GM19328 (cell line): ENCODE results near the gene IGF1R.
"Not testable (repeated sequence)": the region's sequence is repeated elsewhere in the genome, so short reads cannot be mapped to it uniquely, and the experiment has no call there.

Experiments
- ATAC-seq: cut with Tn5 transposase; IDR thresholded peaks from one replicate; pipeline ENCODE4 v1.9.1; 2021; ENCODE audit warnings: mild to moderate bottlenecking, moderate library complexity; ENCODE audit not compliant: unreplicated experiment

The IGF1R gene

DNA sequence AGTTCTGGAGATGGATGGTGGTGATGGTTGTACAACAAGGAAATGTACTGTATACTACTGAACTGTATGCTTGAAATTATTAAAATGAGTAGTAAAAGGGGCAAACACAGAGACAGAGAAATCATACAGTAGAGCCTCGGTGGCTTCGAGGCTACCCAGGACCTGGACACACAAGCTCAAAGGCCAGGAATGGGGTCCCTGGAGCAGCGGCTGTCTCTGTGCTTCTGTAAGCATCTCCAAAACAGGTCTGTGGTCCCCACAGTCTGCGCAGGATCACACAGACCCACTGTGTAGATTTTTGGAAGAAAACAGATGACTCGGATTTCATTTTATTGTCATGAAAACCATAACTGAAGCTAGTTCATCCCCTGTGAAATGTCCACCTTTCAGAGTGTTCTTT, 319.6 kb downstream of the IGF1R start:
- ATAC-seq: no peak

DNA sequence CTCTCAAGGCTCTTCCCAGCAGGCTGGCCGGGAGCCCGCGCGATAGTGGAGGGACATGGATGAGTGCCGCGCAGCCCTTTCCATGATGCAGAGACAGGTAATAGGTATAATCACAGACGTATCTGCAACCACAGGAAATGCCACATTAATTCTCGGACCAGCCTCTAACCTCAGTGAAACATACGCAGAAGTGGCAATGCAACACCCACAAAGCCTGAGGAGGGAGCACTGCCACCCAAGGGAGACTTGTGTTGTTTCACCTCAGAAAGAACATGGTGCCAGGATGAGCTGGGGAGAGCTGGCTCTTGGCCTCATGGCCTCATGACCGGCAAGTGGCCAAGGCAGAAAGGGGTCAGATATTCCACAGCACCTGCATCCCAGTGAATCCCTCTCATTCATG, 320.2 kb downstream of the IGF1R start:
- no peak for ATAC-seq

DNA sequence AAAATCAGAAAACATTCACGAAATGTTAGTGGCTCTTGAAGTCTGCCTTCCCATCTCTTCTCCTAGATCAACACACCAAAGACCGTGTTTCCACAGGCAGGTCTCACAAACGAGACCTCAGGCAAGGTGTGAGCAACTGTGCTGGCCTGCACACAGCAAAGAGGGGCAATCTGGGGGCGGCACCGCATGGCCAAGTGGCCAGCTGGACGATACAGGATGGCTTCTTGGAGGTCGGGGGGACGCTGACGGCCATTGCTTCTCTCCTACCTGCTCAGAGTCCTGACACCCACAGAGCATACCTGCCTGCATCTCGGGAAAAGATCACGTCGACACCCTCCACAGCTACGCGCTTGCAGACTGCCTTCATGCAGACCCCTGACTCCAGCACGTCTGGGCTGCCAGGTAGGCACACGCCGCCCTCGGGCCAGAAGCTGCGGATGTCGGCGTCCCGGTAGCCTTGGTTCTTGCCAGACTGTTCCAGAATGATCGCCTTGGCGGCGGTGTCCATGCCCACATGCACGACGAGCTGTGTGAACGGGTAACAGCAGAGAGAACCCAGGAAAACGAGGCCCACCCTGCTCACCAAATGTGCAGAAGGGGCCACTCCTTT, 320.9 kb downstream of the IGF1R start:
- no peak for ATAC-seq

DNA sequence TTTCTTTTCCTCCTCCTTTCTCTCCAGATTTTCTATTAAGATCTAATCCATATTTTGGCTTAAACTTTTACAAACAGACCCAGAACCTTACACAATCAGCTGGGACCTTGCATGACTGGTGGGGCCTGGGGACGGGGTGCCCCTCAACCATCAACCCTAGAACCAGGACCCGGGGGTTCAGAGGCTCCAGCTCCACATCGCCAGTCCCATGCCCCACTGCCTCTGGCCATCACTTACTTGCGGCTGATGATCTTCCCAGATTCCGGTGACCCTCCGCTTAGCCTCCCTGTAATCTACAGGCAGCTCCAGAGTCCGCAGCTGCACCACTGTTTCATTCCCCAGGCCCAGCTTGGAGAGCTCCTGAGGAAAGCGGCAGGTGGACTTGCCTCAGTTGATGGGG, 322.5 kb downstream of the IGF1R start:
- no peak for ATAC-seq

DNA sequence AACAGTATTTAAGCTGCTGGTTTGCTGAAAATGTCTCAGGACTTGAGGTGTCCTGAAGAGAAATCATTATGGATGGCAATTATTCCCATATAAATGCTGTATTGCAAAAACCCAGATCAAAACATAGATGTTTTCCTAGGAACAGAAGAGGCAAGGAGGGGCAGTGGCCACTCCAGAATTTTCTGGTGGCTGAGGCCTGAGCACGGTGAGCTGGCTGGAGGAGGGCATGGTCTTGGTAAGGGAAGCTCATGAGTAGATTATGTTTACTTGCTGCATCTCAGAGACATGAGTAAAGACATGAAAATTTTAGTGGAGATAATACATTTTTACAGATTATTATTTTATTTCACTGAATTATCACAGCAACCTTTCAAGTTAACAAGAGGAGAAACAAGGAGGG, 328.2 kb downstream of the IGF1R start:
- ATAC-seq: no peak

DNA sequence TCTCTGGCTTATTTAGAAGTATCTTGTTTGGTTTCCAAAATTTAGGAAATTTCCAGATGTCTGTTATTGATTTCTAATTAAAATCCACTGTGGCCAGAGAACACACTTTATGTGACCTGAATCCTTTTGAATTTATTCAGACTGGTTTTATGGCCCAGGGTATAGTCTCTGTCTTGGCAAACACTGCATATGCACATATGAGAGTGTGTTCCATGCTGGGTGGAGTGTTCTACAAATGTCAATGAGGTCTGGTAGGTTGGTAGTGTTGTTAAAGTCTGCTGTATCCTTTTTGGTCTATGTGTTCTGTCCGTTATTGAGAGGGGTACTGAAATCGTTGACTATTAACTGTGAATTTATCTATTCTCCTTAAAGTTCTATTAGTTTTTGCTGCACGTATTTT, 329.1 kb downstream of the IGF1R start:
- ATAC-seq: no peak

DNA sequence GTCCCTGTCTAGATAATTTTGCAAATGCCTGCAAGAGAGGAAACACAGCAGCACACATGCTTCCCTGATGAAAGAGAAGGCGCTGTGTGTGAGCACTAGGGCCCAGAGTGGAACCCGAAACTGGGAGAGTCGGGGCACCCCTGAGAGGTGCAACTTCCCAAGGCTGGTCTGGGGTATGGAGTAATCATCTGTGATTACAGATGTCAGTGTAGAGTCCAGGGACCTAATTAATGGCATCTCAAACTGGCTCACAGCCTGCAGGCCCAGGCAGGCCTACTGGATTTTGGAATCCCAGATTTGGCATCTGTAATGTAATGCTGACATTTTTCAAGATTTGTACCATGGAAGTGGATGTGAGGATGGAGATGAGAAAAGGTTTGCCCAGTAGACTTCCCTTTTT, 329.8 kb downstream of the IGF1R start:
- ATAC-seq: no peak

DNA sequence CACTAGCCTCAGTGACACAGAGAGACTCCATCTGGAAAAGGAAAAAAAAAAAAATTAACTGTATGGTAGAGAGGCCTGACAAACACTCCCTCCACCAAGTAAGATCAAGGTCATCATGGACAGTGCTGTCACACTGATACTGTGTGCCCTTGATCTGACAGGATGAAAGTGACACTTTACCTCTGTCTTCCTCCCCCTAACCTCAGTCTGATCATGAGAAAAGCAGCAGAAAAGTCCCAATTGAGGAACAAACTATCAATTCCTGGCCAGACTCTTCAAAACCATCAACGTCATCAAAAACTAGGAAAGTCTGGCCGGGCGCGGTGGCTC, 332.5 kb downstream of the IGF1R start:
- no peak for ATAC-seq

DNA sequence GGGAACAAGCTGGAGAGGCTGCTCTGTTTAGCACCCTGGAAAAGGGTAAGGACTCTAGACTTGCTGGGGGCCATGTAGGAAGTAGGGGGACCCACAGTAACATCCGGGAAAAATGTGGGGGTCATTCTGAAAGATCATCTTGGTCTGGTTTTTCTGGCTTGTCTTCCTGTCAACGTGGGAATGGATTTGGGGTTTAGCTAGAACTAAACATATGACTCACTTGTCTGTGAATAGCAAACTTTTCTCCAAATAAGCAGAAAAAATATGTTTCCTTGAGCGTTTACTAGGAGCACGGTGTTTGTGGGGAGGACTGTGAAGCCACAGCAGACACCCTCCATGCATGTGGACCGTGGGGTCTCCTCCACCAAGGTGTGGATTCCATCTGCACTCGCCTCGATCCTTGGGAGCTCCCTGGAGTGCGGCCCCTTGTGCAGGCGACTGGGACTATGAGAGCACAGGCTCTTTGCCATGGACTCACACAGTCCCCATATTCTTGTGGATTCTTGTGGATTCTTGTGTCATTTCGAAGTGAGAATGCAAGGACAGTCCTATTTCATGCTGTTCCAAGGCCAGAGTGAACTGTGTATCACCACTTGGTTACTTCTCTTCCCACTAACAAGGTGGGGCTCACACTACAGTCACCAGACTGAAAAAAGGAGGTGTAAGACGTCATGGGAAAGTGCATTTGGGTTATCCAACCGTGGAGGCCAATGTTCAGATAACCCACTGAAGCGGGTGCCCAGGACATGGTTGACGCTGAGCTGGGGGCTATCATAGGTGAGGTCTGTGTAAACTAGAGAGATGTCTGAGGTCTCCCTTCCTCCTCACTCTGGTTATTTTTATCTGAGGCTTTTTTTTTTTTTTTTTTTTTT, 333.7 kb downstream of the IGF1R start:
- ATAC-seq: no peak

DNA sequence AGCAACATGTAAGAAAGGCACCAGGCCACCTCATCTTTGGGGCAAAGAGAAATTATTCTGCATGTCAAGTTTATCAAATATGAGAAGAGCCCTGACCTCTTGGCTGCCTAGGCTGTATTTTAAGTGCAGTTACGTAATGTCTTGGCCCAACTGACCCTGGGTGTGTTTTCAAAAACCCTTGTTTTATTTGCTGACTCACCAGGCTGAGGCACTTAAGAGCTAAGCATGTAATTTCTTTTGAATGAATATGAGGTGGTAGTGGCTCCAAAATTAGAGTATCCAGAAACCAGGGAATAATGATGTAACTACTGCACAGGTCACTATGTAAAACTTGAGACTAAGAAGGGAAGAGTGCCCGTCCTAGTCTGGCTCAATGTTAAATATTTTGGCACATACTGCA, 335.0 kb downstream of the IGF1R start:
- no peak for ATAC-seq

DNA sequence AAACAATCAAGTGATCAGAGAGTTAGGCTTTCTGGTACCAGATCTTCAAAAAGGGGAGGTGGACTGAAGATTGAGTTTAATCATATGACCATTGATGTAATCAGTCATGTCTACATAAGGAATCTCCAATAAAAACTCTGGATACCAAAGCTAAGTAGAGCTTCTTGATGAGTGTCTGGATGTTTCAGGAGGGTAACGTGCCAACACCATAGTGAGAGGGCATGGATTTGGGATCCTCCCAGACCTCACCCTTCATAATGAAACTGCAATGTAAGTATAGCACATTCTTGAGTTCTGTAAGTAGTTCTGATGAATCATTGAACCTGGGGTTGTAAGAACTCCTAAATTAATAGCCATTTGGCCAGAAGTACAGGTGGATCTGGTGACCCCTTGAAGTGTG, 337.9 kb downstream of the IGF1R start:
- ATAC-seq: no peak

DNA sequence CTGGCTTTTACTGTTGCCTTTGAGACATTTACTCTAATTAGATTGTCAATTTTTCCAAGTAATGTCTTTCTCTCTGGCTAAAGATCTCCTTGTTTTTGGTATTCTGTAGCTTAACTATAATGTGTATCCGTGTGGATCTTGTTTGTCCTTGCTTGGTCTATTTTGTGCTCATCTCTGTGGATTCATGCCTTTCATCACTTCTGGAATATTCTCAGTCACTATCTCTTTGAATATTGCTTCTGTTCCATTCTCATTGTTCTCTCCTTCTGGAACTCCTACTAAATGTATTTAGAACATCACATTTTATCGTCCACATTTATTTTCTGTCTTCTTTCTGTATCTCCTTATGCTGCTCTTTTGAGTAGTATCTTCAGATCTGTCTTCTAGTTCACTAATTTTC, 346.6 kb downstream of the IGF1R start:
- ATAC-seq: no peak

DNA sequence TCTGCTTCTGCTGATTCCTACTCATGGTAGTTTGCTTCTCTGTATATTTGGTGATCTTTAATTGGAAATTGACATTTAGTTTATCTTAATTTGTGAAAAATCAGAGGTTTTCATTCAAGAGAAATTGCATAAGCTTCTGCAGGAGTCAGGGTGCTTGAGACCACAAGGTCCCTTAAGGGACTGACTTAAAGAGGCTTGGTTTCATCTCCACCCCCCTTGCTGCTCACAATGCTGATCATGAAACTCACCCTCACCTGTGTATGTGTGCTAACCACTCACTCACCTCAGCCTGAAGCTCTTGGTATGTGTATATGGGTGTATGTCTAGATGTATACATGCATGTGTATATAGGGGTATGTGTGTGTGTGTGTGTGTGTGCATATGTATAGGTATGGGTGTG, 347.8 kb downstream of the IGF1R start:
- ATAC-seq: no peak

DNA sequence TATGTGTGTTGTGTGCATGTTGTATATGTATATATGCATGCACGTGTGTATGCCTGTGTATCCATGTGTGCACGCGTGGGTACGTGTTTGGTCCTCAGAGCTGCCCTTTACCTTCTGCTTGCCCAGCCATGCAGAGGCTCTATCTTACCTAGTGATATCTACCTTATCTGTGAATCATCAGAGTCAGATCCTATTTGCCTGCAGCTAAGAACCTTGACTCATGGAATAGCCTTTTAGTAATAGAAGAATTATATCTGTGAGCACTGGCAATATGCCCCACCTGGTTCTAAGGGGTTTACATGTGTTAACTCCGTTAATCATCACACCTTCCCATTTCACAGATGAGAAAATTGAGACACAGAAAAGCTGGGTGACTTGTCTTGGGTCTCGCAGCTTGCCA, 348.3 kb downstream of the IGF1R start:
- no peak for ATAC-seq

DNA sequence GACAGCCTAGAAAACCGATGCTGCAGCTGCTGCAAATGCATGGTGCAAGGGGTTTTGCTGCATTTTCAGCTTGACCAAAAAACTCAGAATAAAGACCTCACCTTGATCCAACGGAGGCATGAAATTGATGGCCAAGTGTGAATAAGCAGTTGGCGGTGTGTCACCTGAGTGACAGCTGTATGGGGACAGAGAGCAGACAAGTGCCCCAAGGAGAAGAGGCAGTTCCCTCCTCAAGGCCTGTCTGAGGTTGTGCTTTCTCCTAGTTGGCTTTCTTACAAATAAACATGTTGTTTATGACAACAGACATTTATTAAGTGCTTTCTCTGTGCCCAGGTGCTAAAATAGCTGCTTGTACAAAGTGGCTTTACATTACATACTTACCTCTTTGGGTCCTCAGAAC, 349.0 kb downstream of the IGF1R start:
- ATAC-seq: no peak

DNA sequence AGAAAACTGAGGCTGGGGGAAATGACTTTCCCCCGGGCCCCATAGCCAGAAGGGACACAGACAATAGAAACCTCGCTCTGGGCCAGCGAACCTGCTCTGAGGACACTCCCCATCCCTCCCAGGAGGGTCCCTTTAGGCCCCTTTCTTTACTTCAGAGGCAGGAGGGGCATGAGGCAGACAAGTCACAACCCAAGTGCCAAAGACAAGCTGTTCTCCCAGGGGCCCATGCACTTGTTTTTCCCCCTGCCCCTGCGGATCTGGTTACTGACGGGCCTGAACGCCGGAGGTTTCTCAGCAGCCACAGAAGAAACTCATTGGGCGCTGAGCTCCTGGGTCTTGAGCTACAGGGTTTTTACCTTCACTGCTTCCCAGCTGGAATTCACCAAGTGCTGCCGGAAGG, 349.4 kb downstream of the IGF1R start:
- no peak for ATAC-seq

DNA sequence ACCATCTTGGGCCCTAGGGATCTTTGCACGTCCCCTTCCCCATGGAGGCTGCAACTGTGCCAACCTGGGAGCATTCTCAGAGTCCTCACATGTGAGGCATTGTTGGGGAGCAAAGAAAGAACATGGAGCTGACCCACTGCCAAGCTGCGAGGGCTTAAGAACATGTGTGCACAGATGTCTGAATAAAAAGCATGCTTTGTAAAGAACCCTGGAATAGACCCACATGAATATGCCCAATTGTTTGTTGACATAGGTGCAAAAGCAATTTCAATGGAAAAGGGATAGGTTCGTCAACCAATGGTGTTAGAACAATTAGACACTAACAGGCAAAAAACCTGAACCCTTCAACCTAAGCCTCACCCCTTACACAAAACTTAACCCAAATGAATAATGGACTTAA, 349.9 kb downstream of the IGF1R start:
- ATAC-seq: no peak

DNA sequence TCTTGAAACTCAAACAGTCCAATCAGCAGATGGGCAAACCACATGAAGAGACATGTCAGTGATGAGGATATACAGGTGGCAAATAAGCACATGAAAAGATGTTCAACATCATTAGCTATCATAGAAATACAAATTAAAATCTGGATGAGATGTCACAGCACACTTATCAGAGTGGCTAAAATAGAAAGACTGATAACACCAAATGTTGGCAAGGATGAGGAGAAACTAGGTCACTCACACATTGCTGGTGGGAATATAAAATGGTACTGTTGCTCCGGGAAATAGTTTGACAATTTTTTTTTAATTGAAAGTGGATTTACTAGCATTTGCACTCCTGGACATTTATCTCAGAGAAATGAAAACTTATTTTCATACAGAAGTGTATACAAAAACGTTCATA, 350.9 kb downstream of the IGF1R start:
- ATAC-seq: no peak

DNA sequence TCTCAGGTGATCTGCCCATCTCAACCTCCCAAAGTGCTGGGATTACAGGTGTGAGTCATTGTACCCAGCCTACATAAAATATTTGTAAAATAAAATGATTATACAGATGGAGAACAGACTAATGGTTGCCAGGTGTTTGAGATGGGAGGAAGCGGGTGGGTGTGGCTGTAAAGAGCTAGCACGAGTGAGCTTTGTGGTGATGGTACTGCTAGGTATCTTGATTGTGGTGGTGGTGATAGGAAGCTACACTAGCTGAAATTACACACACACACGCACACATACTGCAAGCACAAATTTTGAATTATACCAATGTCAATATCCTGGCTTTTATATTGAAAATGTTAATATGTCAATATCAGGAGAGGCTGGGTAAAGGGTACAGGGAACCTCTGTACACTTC, 353.9 kb downstream of the IGF1R start:
- ATAC-seq: no peak

DNA sequence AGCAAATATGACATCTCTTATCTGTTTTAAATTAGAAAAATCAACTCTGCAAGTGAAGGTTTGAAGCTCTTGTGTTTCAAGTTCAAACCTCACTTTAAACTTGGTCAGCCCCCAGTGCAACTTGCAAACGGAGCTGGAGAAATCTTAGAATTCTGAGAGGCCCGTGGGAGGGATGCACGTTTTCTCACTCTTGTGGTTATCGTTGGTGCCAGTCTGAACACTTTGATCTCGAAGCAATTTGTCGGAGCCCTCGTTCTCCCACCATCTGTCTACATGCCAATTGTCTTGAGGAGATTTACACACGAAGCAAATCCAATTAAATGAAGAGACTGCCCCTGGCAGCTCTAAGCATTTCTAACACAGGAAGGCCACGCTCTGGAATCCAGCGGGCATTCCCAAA, 355.0 kb downstream of the IGF1R start:
- not testable (repeated sequence) for ATAC-seq

DNA sequence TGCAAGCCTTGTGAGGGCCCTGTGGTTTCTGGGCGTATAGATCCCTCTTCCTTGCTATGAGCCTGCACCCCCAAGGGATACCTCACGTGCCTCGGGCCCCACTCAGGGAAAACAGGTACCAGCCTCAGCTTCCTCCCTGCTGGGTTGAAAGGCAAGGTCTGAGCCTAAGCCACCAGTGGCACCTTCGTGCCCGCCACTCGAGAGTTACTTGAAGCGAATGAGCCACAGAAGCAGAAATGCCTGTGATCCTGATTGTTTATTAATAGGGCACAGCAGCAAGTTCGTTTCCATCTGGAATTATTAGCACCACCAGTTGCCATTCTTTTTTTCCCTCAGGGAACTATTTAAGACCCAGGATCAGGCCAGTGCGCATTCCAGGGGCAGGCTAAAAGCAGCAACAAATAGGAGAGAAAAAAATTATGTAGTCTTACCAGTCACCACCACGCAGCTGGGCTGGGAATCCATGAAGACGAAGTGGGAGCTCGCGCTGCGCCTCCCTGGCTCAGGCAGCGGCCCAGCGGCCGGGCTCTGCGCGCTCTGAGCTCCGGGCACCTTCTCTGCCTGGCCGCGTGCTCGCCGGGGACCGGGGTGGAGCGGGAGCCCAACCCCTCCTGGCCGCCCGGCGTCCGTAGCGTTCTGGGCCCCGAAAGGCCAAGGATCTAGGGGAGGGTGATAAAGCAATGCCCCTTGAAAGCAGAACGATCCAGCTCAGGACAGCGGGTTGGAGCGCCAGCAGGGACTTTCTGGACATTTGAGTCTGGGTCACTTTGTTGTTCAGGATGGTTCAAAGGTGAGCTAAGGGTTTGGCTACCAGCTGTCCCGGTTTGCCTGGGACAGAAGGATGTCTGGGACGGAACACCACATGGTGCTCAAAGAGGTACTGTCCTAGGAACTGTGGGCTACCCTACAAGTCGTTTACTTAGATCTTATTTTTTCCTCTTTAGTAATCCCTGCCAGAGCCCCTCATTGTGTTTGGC, 356.9 kb downstream of the IGF1R start:
- not testable (repeated sequence) for ATAC-seq

DNA sequence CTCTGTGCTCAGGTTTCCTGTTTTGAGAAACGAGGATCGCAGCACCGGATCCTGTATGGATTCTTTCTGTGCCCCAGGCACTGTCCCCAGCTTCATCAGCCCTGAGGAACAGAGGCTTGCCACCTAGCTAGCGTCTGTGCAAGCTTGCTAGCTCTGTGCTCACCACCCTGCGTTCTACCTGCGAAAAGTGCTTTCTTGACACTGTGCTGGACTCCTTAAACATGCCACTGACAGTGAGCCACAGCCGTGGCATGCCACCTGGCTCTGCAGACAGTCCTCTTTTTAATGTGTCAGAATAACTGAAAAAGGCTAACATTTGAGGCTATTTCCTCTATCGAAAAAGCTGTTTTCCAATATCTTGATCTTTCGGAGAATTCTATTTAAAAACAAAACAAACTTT, 357.8 kb downstream of the IGF1R start:
- ATAC-seq: no peak
